ENCODE measurements around the gene CYTH4. TPM values are rescaled to one million over a fixed set of nuclear protein-coding genes. Genes with fewer than 3 reads are reported as not detected.

Gene CYTH4
- polyA plus RNA-seq, 6 donors from 2014 or later, result 29.3 to 74.9 (median 46.1) TPM

DNA sequence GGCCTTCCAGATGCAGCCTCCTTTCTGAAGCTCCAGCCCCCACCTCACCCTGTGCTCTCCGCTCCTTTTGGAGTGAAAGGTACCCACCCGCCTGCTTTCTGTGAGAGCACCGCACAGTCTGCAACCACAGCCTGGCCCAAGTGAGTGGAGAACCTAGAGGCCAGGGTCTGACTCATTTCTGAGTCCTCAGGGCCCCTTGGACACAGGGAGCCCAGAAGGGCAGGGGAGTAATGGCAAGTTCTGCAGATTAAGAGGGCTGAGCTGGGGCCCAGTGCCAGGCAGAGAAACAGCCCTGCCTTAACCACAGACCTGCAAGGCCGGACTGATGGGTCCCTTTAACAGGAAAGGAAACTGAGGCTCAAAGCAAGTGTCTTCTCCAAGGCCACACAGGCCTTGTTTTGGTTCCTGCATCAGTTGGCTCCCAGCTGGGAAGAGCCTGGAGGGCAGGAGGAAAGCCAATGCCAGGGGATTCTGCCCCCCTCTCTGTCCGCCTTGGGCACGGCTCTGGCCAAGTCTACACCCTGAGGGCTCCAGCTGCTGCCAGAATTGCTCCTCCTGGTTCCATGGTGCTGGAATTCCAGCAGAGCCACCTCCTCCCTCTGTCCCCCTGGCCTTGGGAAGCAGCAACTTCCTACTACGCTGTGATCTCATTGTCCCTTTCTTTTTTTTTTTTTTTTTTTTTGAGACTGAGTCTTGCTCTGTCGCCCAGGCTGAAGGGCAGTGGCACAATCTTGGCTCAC lies 55.1 kb downstream of the CYTH4 start:
- Mint-ChIP-seq H3K4me1 (peaks cover 12 to 23% (median 18%) of the 10 kb centered on the region in 3 donors), H3K4me3 (no peak overlapping the region), H3K9me3 (no peaks in the 10 kb centered on the region), H3K27me3 (peaks cover 28 to 81% (median 64%) of the 10 kb centered on the region in 3 donors), H3K36me3 (no peaks in the 10 kb centered on the region), H3K27ac (peak overlapping the region in 2 of 6 donors; percentile 37 to 76)
- ATAC-seq (ENCODE audit: low read depth in 2 of 2), result no peak
- no peak for DNase-seq

DNA sequence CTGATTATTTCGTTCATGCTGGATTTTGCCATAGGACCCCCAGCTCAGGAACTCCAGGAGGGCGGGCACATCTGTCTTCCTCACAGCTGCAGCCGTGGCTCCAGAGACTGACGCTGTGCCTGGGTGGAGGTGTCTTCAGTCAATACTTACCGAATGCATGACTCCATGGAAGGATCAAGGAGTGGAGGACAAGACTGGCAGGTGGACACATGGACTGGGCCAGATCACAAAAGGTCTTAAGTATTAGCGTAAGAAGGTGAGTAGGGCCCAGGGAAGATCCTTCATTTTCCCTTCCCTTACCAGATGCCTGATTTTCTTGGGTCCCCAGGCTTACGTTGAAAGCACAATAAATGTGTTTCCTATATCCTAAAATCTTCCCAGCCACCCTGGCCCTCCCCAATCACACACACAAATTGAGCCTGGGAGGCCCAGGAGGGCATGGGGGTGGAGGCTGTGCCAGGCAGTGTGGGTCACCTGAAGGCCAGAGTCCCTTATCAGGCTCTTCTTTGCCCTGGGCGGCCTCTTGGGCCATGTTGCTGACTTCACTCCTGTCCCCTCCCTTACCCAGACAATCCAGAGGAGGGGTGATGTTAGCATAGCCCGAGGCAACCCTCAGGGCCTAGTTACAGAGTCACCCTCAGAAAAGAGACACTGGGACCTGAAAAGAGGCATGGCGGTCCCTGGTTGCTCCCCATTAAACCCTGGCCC lies 56.4 kb downstream of the CYTH4 start:
- ATAC-seq (ENCODE audit: low read depth in 2 of 2), result no peak
- Mint-ChIP-seq H3K9me3 (no peaks in the 10 kb centered on the region), H3K27ac (no peak overlapping the region), H3K36me3 (no peaks in the 10 kb centered on the region), H3K27me3 (peaks cover 22 to 75% (median 56%) of the 10 kb centered on the region in 3 donors), H3K4me3 (peak overlapping the region in 1 of 8 donors; percentile 3), H3K4me1 (peaks cover 12 to 18% (median 17%) of the 10 kb centered on the region in 3 donors)
- DNase-seq, result no peak

- H3K4me1 Mint-ChIP-seq, result peaks cover 5 to 10% (median 5%) of the 10 kb centered on the region in 3 donors
- no peak for DNase-seq
- no peaks in the 10 kb centered on the region for H3K9me3 Mint-ChIP-seq
- H3K27me3 Mint-ChIP-seq, result peaks cover 9 to 73% (median 57%) of the 10 kb centered on the region in 3 donors
- no peak for ATAC-seq (ENCODE audit: low read depth in 2 of 2)
- H3K27ac Mint-ChIP-seq, result no peak overlapping the region
- no peaks in the 10 kb centered on the region for H3K36me3 Mint-ChIP-seq
- H3K4me3 Mint-ChIP-seq, result no peak overlapping the region
These were observed 58.3 kb downstream of the CYTH4 start for GRCh38 chr22:37340331-37341262.

DNA sequence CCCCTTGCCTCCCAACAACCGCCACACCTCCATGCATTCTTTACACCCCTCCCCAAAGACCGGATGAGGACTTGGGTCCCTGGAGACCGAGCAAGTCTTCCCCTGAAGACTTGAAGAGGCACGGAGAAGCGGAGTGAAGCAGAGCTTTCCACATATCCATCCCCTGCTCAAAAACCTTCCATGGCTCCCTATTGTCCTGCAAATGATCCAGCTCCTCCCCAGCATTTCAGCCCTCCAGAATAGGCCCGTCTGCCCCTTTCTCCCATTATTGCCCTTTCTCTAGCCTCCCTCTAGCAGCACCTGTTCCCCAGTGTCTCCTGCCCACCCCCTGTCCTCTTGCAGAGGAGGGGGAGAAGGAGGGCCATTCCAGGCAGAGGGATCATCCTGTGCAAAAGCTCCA lies 59.8 kb downstream of the CYTH4 start:
- H3K36me3 Mint-ChIP-seq, result no peaks in the 10 kb centered on the region
- H3K27me3 Mint-ChIP-seq, result peaks cover 4 to 58% (median 50%) of the 10 kb centered on the region in 3 donors
- H3K27ac Mint-ChIP-seq, result no peak overlapping the region
- H3K9me3 Mint-ChIP-seq, result no peaks in the 10 kb centered on the region
- no peak for DNase-seq
- no peak overlapping the region for H3K4me3 Mint-ChIP-seq
- ATAC-seq (ENCODE audit: low read depth in 2 of 2), result no peak
- H3K4me1 Mint-ChIP-seq, result peaks cover 0 to 10% (median 5%) of the 10 kb centered on the region in 3 donors

- no peak overlapping the region for H3K27ac Mint-ChIP-seq
- H3K36me3 Mint-ChIP-seq, result no peaks in the 10 kb centered on the region
- ATAC-seq (ENCODE audit: low read depth in 2 of 2) (no peak), DNase-seq (no peak)
- H3K4me1 Mint-ChIP-seq, result peaks cover 0 to 6% (median 0%) of the 10 kb centered on the region in 3 donors
- H3K27me3 Mint-ChIP-seq, result peaks cover 4 to 47% (median 44%) of the 10 kb centered on the region in 3 donors
- no peaks in the 10 kb centered on the region for H3K9me3 Mint-ChIP-seq
- no peak overlapping the region for H3K4me3 Mint-ChIP-seq
These were observed 61.0 kb downstream of the CYTH4 start for GRCh38 chr22:37343348-37343747.

DNA sequence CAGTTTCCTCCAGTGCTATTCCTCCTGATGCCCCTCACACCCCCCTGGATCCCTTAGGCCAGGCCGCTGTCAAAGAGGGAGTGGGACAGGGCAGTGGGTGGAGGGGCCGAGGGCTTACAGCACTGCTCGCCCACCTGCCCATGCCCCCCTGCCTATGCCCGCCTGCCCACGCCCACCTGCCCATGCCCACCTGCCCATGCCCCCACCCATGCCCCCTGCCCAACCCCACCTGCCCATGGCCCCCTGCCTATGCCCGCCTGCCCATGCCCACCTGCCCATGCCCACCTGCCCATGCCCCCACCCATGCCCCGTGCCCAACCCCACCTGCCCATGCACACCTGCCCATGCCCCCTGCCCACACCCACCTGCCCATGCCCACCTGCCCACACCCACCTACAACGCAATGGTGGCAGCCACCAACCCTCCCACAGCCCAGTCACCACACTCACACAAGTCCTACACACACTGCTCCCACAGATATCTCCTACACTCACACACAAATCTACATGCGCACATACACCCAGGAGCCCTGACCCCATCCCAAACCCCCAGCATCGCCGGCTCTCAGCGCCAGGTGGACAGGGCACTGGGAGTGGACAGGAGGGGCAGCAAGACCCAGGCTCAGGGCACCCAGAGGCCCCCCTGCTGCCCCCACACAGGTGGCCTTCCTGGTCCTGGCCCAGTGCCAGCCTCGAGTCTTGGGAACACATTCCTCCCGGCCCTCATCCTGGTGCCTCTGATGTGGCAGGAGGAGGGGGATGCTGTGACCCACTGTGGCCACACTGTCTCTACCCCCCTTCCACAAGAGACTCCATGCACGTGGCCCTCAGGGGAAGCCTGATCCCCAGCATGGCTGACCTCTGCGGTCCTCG lies 61.8 kb downstream of the CYTH4 start:
- H3K27ac Mint-ChIP-seq, result no peak overlapping the region
- peaks cover 4 to 39% (median 39%) of the 10 kb centered on the region in 3 donors for H3K27me3 Mint-ChIP-seq
- DNase-seq, result no peak
- peaks cover 0 to 5% (median 0%) of the 10 kb centered on the region in 3 donors for H3K4me1 Mint-ChIP-seq
- no peak overlapping the region for H3K4me3 Mint-ChIP-seq
- H3K9me3 Mint-ChIP-seq, result no peaks in the 10 kb centered on the region
- no peaks in the 10 kb centered on the region for H3K36me3 Mint-ChIP-seq
- ATAC-seq (ENCODE audit: low read depth in 2 of 2), result no peak

DNA sequence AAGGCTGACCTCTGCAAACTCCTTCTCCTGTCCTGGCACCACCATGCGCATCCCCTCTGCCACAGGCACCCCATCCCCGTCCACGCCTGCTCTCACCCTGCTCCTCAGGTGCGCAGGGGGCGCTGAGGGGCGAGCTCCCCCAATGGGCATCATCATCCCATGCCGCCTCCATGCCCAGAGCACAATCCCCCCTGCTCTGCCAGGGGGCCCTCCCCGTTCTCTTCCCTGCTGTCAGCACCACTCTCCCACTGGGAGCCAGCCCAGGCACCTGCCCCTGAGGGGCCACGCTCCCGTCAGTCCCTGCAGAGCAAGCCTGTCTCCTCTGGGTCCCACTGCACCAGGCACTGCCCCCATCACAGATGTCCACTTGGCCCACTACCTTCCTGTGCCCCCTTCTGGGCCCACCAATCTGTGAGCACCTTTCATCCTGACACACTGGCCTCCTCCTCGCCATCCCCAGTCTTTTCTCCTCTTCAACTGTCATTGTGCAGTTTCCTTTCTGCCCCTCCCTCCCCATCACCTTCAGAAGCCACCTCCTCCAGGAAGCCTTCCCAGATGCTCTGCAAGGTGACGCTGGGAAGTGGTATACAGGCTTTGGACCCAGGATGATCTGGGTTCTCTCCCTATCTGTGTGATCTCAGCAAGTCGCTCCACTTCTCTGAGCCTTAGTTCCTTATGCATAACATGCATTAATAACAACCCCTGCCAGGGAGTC lies 62.6 kb downstream of the CYTH4 start:
- H3K4me1 Mint-ChIP-seq, result peaks cover 0 to 5% (median 0%) of the 10 kb centered on the region in 3 donors
- no peaks in the 10 kb centered on the region for H3K9me3 Mint-ChIP-seq
- no peaks in the 10 kb centered on the region for H3K36me3 Mint-ChIP-seq
- peaks cover 0 to 39% (median 35%) of the 10 kb centered on the region in 3 donors for H3K27me3 Mint-ChIP-seq
- H3K27ac Mint-ChIP-seq, result peak overlapping the region in 1 of 6 donors; percentile 82
- ATAC-seq (ENCODE audit: low read depth in 2 of 2), result no peak
- no peak overlapping the region for H3K4me3 Mint-ChIP-seq
- DNase-seq, result no peak

- no peak overlapping the region for H3K4me3 Mint-ChIP-seq
- no peak for DNase-seq
- no peak for ATAC-seq (ENCODE audit: low read depth in 2 of 2)
- peaks cover 0 to 34% (median 30%) of the 10 kb centered on the region in 3 donors for H3K27me3 Mint-ChIP-seq
- peak overlapping the region in 1 of 6 donors; percentile 49 for H3K27ac Mint-ChIP-seq
- H3K36me3 Mint-ChIP-seq, result no peaks in the 10 kb centered on the region
- H3K9me3 Mint-ChIP-seq, result no peaks in the 10 kb centered on the region
- H3K4me1 Mint-ChIP-seq, result peaks cover 0 to 5% (median 0%) of the 10 kb centered on the region in 3 donors
These were observed 63.7 kb downstream of the CYTH4 start for GRCh38 chr22:37345863-37346504.

- H3K27ac Mint-ChIP-seq, result peak overlapping the region in 1 of 6 donors; percentile 82
- H3K36me3 Mint-ChIP-seq, result no peaks in the 10 kb centered on the region
- DNase-seq (no peak), ATAC-seq (ENCODE audit: low read depth in 2 of 2) (no peak)
- H3K27me3 Mint-ChIP-seq, result peaks cover 0 to 35% (median 34%) of the 10 kb centered on the region in 3 donors
- H3K4me3 Mint-ChIP-seq, result no peak overlapping the region
- H3K9me3 Mint-ChIP-seq, result no peaks in the 10 kb centered on the region
- peaks cover 0 to 5% (median 0%) of the 10 kb centered on the region in 3 donors for H3K4me1 Mint-ChIP-seq
These were observed 64.2 kb downstream of the CYTH4 start for GRCh38 chr22:37346505-37346895.

GRCh38 chr22:37349043-37349814 lies 66.9 kb downstream of the CYTH4 start:
- Mint-ChIP-seq H3K4me3 (peak overlapping the region in 1 of 8 donors; percentile 66), H3K4me1 (no peaks in the 10 kb centered on the region), H3K27ac (peak overlapping the region in 1 of 6 donors; percentile 20), H3K36me3 (no peaks in the 10 kb centered on the region), H3K27me3 (peaks cover 0 to 30% (median 22%) of the 10 kb centered on the region in 3 donors), H3K9me3 (no peaks in the 10 kb centered on the region)
- no peak for DNase-seq
- no peak for ATAC-seq (ENCODE audit: low read depth in 2 of 2)

- ATAC-seq (ENCODE audit: low read depth in 2 of 2), result no peak
- Mint-ChIP-seq H3K4me3 (no peak overlapping the region), H3K27me3 (peaks cover 0 to 24% (median 9%) of the 10 kb centered on the region in 3 donors), H3K27ac (no peak overlapping the region), H3K4me1 (no peaks in the 10 kb centered on the region), H3K9me3 (no peaks in the 10 kb centered on the region), H3K36me3 (no peaks in the 10 kb centered on the region)
- no peak for DNase-seq
These were observed 68.9 kb downstream of the CYTH4 start for GRCh38 chr22:37351232-37351631.

All from naive B cell (primary cell).